HCT116 (cell line): Measurements from ENCODE around the gene NEURL1. TPM values are rescaled to one million over a fixed set of nuclear protein-coding genes. Genes with fewer than 3 reads are reported as not detected.

Experiments
- ATAC-seq: fragments of 200-7000 bp; cut with Tn5 transposase; 2 replicates; pipeline ENCODE4 v1.9.1; 2020; ENCODE audit warnings: mild to moderate bottlenecking, moderate library complexity
- BruUV-seq: library from RNA; stranded (reverse); fragments of 400-500 nt; replicated peaks from 2 replicates; lab custom pipeline; 2021; lab: Mats Ljungman, UMichigan
- CTCF ChIA-PET: fragments of 300-600 bp; sonication (Branson Sonifier 250); formaldehyde crosslinking; loops from one replicate; lab custom pipeline; 2021; ENCODE audit warnings: antibody characterized with exemption; lab: Charles Lee
- POLR2A ChIA-PET: fragments of 300-600, 350-600 bp; sonication (Branson Sonifier 250); formaldehyde crosslinking; loops from one replicate; lab custom pipeline; 2021; ENCODE audit warnings: antibody characterized with exemption; lab: Charles Lee
- RAD21 ChIA-PET, 2 experiments: fragments of 300-600 bp; sonication (Branson Sonifier 250); formaldehyde crosslinking; loops; one replicate each; lab custom pipeline; 2023; ENCODE audit warnings: low total read pairs in 2 of 2; ENCODE audit not compliant: uncharacterized antibody in 2 of 2, unreplicated experiment in 2 of 2, low non-redundant PET in 1 of 2; lab: Charles Lee
- DNase-seq: peaks from one replicate; pipeline ENCODE4 v3.0.0-alpha.2; 2010; ENCODE audit warnings: low read depth, low spot score
- H2AFZ ChIP-seq: fragments of 200-600 bp; shearing (Covaris generic), sonication (generic); 2 replicates; pipeline ENCODE4 v1.6.1; 2017; ENCODE audit warnings: low read depth, mixed run types, mixed read lengths, antibody characterized with exemption, low read length; ENCODE audit not compliant: poor library complexity, severe bottlenecking
- H3K27ac ChIP-seq: 2 replicates; pipeline ENCODE4 v1.5.1; 2012; ENCODE audit warnings: low read depth, low read length
- H3K27me3 ChIP-seq: fragments of 200-600 bp; sonication (generic); 2 replicates; pipeline ENCODE4 v1.6.1; 2016; ENCODE audit warnings: mixed run types, low read length, mixed read lengths; ENCODE audit not compliant: insufficient read depth
- H3K36me3 ChIP-seq, 2 experiments: fragments of 200-500 bp in 1 of 2; fragments of 200-600 bp in 1 of 2; sonication (Bioruptor generic) in 1 of 2; sonication (generic) in 1 of 2; 2 replicates each; pipeline versions ENCODE4 v1.5.1 to v1.6.1; 2014 to 2016; ENCODE audit warnings: low read length in 2 of 2, inconsistent platforms in 1 of 2, mixed read lengths in 1 of 2, mixed run types in 1 of 2; ENCODE audit not compliant: insufficient read depth in 2 of 2, control insufficient read depth in 1 of 2
- H3K4me1 ChIP-seq, 2 experiments: fragments of 200-600 bp in 1 of 2; sonication (generic) in 1 of 2; 2 replicates each; pipeline versions ENCODE4 v1.5.1 to v1.6.1; 2012 to 2017; ENCODE audit warnings: low read length in 2 of 2, inconsistent platforms in 1 of 2, mild to moderate bottlenecking in 1 of 2, mixed read lengths in 1 of 2, mixed run types in 1 of 2, moderate library complexity in 1 of 2; ENCODE audit not compliant: insufficient read depth in 2 of 2, control insufficient read depth in 1 of 2
- H3K4me2 ChIP-seq: fragments of 200-600 bp; sonication (generic); 2 replicates; pipeline ENCODE4 v1.6.1; 2017; ENCODE audit warnings: mixed run types, low read length, mixed read lengths
- H3K4me3 ChIP-seq, 2 experiments: fragments of 200-600 bp in 1 of 2; sonication (generic) in 1 of 2; replicated peaks in 1 of 2; 2 replicates each; pipeline ENCODE4 v1.5.1; 2011 to 2016; ENCODE audit warnings: low read length in 2 of 2, control low read depth in 1 of 2, low read depth in 1 of 2, mild to moderate bottlenecking in 1 of 2, mixed read lengths in 1 of 2, mixed run types in 1 of 2
- H3K79me2 ChIP-seq: fragments of 200-600 bp; sonication (generic); 2 replicates; pipeline ENCODE4 v1.6.1; 2017; ENCODE audit warnings: mild to moderate bottlenecking, mixed run types, low read length, moderate library complexity, mixed read lengths; ENCODE audit not compliant: insufficient read depth
- H3K9ac ChIP-seq: fragments of 200-600 bp; sonication (generic); 2 replicates; pipeline ENCODE4 v1.6.1; 2016; ENCODE audit warnings: low read length, mixed read lengths
- H3K9me2 ChIP-seq: fragments of 200-600 bp; sonication (generic), shearing (Covaris generic); 2 replicates; pipeline ENCODE4 v1.6.1; 2017; ENCODE audit warnings: mixed run types, mild to moderate bottlenecking, moderate library complexity; ENCODE audit not compliant: insufficient read depth
- H3K9me3 ChIP-seq, 2 experiments: fragments of 200-500 bp in 1 of 2; fragments of 200-600 bp in 1 of 2; sonication (Bioruptor generic) in 1 of 2; sonication (generic) in 1 of 2; 2 replicates each; pipeline ENCODE4 v1.6.1; 2014 to 2017; ENCODE audit warnings: low read length in 2 of 2, mixed read lengths in 2 of 2, inconsistent platforms in 1 of 2, low read depth in 1 of 2, mild to moderate bottlenecking in 1 of 2, mixed run types in 1 of 2, moderate library complexity in 1 of 2; ENCODE audit not compliant: control insufficient read depth in 1 of 2, insufficient read depth in 1 of 2
- H4K20me1 ChIP-seq: fragments of 200-600 bp; sonication (generic), shearing (Covaris generic); 2 replicates; pipeline ENCODE4 v1.6.1; 2017; ENCODE audit warnings: mixed run types, mild to moderate bottlenecking, moderate library complexity; ENCODE audit not compliant: insufficient read depth
- CBX3 ChIP-seq: IDR thresholded peaks from 2 replicates; pipeline ENCODE4 v1.6.1; 2012; ENCODE audit warnings: low read depth
- CEBPB ChIP-seq: IDR thresholded peaks from 2 replicates; pipeline ENCODE4 v1.6.1; 2012; ENCODE audit warnings: low read depth
- CTCF ChIP-seq, 3 experiments: fragments of 200-600 bp in 1 of 3; sonication (generic) in 1 of 3; IDR thresholded peaks in 2 of 3; conservative IDR thresholded peaks in 1 of 3; 2 replicates each; pipeline ENCODE4 v1.5.1; 2012 to 2017; ENCODE audit warnings: low read depth in 2 of 3, low read length in 2 of 3, antibody characterized with exemption in 1 of 3, borderline replicate concordance in 1 of 3, control low read depth in 1 of 3, mild to moderate bottlenecking in 1 of 3, mixed read lengths in 1 of 3, mixed run types in 1 of 3, moderate library complexity in 1 of 3; ENCODE audit not compliant: insufficient read depth in 1 of 3
- EGR1 ChIP-seq: IDR thresholded peaks from 2 replicates; pipeline ENCODE4 v1.6.1; 2012; ENCODE audit warnings: low read depth
- ELF1 ChIP-seq: IDR thresholded peaks from 2 replicates; pipeline ENCODE4 v1.6.1; 2012; ENCODE audit warnings: low read depth, borderline replicate concordance
- EZH2phosphoT487 ChIP-seq: fragments of 200-600 bp; IDR thresholded peaks from 2 replicates; pipeline ENCODE4 v1.6.1; 2018; ENCODE audit warnings: antibody characterized with exemption, borderline replicate concordance
- FOSL1 ChIP-seq: IDR thresholded peaks from 2 replicates; pipeline ENCODE4 v1.6.1; 2012; ENCODE audit warnings: low read depth
- JUND ChIP-seq: IDR thresholded peaks from 2 replicates; pipeline ENCODE4 v1.6.1; 2012
- MAX ChIP-seq: IDR thresholded peaks from 2 replicates; pipeline ENCODE4 v1.6.1; 2012
- POLR2AphosphoS5 ChIP-seq: IDR thresholded peaks from 2 replicates; pipeline ENCODE4 v1.6.1; 2011; ENCODE audit warnings: mild to moderate bottlenecking, low read depth, low read length, moderate library complexity
- SP1 ChIP-seq: IDR thresholded peaks from 2 replicates; pipeline ENCODE4 v1.6.1; 2012; ENCODE audit warnings: low read depth
- ZBTB33 ChIP-seq: IDR thresholded peaks from 2 replicates; pipeline ENCODE4 v1.6.1; 2011; ENCODE audit warnings: mild to moderate bottlenecking, low read length, moderate library complexity; ENCODE audit not compliant: insufficient replicate concordance; ENCODE audit errors: extremely low read depth
- ZNF274 ChIP-seq: fragments of 200-500 bp; sonication (Bioruptor generic); IDR thresholded peaks from 2 replicates; pipeline ENCODE4 v1.6.1; 2014; ENCODE audit warnings: mild to moderate bottlenecking, low read depth, low read length, inconsistent platforms
- intact Hi-C: fragments of 100-400 bp; cut with micrococcal nuclease; formaldehyde crosslinking; loops from 2 replicates; pipeline ENCODE4 v1.10.0; 2022
- total RNA-seq: library from RNA; stranded (reverse); gene quantifications from one replicate; pipeline ENCODE4 v1.2.1, GENCODE V29; 2021; ENCODE audit not compliant: unreplicated experiment

The NEURL1 gene
- total RNA-seq, 1 experiment from 2014 or later: 1.4 TPM

GRCh38 chr10:103574097-103575061 lies 80.9 kb downstream of the NEURL1 start:
- Histone ChIP-seq H3K4me2 (no peak overlapping the region), H3K36me3 (no peaks in the 10 kb centered on the region), H3K4me1 (peaks cover 0 to 11% of the 10 kb centered on the region in 2 experiments; a peak in 1 of 4 replicates), H3K9ac (no peak overlapping the region), H3K9me2 (no peaks in the 10 kb centered on the region), H3K27ac (no peak overlapping the region), H3K79me2 (no peaks in the 10 kb centered on the region), H2AFZ (no peak overlapping the region), H4K20me1 (no peaks in the 10 kb centered on the region), H3K9me3 (no peaks in the 10 kb centered on the region), H3K27me3 (no peaks in the 10 kb centered on the region), H3K4me3 (no peak overlapping the region)
- ATAC-seq (no peak), DNase-seq (no peak)
- ChIA-PET POLR2A (no interaction called here), RAD21 (no interaction called here), CTCF (no interaction called here)
- no TSS peak for BruUV-seq
- TF ChIP-seq MAX: no peak
- TF ChIP-seq JUND: no peak
- no peak for TF ChIP-seq CBX3
- no peak for TF ChIP-seq EZH2phosphoT487
- no peak for TF ChIP-seq CEBPB
- no peak for TF ChIP-seq CTCF (IDR thresholded peaks at IDR 0.05 in 2 of 3, conservative IDR thresholded peaks at IDR 0.05 in 1 of 3; ENCODE audit: borderline replicate concordance in 1 of 3, insufficient read depth in 1 of 3, low read depth in 2 of 3, low read length in 2 of 3)
- TF ChIP-seq ZNF274: no peak
- no peak for TF ChIP-seq ELF1
- no peak for TF ChIP-seq ZBTB33
- TF ChIP-seq EGR1: no peak
- no peak for TF ChIP-seq POLR2AphosphoS5
- TF ChIP-seq FOSL1: no peak
- TF ChIP-seq SP1: no peak
- intact Hi-C loops: no loop called here
